HG03103 (cell line): ENCODE data around the gene ATG101.

ENCODE experiments used
- ATAC-seq: cut with Tn5 transposase; IDR thresholded peaks from one replicate; pipeline ENCODE4 v1.9.1; 2021; ENCODE audit warnings: low read depth; ENCODE audit not compliant: unreplicated experiment

ATG101 gene

GRCh38 chr12:52056801-52057637 lies 12.8 kb upstream of the ATG101 start:
- no peak for ATAC-seq

- ATAC-seq: no peak
Measured at GRCh38 chr12:52057638-52058576, 11.9 kb upstream of the ATG101 start.

GRCh38 chr12:52058631-52059361 lies 11.0 kb upstream of the ATG101 start:
- no peak for ATAC-seq

GRCh38 chr12:52059582-52060497 lies 9.9 kb upstream of the ATG101 start:
- ATAC-seq: no peak

- no peak for ATAC-seq
Measured at GRCh38 chr12:52060498-52061177, 9.1 kb upstream of the ATG101 start.

GRCh38 chr12:52061470-52062166 lies 8.2 kb upstream of the ATG101 start:
- ATAC-seq: no peak

- ATAC-seq: no peak
Measured at GRCh38 chr12:52062167-52063081, 7.4 kb upstream of the ATG101 start.

- ATAC-seq: no peak
Measured at GRCh38 chr12:52063082-52063924, 6.5 kb upstream of the ATG101 start.

- no peak for ATAC-seq
Measured at GRCh38 chr12:52063981-52064649, 5.7 kb upstream of the ATG101 start.

- no peak for ATAC-seq
Measured at GRCh38 chr12:52066346-52067080, 3.3 kb upstream of the ATG101 start.

GRCh38 chr12:52067081-52067374 lies 2.8 kb upstream of the ATG101 start:
- ATAC-seq: no peak

GRCh38 chr12:52070185-52070925 lies 577 bp downstream of the ATG101 start:
- ATAC-seq: peak; percentile 15

- no peak for ATAC-seq
Measured at GRCh38 chr12:52073531-52074381, 4.0 kb downstream of the ATG101 start.
